ENCODE results near the gene TM2D1. TPM values are rescaled to one million over a fixed set of nuclear protein-coding genes. Genes with fewer than 3 reads are reported as not detected.
"Not testable (repeated sequence)": the region's sequence is repeated elsewhere in the genome, so short reads cannot be mapped to it uniquely, and the experiment has no call there.

The TM2D1 gene
- total RNA-seq, 1 donor from 2014 or later: 30.7 TPM

DNA sequence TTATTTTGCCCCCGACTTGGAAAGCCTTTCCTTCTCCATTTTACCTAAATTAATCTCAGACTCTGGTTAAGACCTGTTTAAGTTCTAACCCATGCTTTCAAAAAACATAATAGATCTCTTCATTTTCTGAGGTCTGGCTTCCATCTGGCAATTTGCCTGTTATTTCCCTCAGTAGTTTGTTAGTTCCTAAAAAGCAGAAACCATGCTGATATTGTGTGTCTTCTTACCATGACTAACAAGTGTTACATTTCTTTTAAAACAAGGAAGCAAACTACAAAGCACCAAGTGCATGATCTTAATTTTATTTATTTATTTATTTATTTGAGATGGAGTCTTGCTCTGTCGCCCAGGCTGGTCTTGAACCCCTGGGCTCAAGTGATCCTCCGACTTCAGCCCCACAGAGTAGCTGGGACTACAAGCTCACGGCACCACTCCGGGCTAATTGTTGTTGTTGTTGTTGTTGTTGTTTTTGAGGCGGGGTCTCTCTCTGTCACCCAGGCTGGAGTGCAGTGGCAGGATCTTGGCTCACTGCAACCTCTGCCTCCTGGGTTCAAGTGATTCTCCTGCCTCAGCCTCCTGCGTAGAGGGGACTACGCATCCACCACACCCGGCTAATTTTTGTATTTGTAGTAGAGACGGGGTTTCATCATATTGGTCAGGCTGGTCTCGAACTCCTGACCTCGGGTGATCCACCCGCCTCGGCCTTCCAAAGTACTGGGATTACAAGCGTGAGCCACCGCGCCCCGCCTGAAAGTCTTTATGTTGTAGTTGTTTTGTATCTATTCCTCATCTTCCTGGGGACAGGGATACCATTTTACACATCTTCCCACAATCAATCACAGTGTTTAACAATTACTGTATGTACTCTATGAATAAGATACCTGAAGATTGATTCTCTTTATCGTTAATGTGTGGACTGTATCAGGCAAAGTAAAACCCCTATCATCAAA, 16.1 kb upstream of the TM2D1 start:
- intact Hi-C loops (cut with micrococcal nuclease): no loop called here
- Histone ChIP-seq H3K27me3 (ENCODE audit: low read depth) (no peaks in the 10 kb centered on the region), H3K27ac (replicated peaks) (peak overlapping the region; percentile 98), H3K4me3 (peak overlapping the region; percentile 98), H3K4me1 (peaks cover 21% of the 10 kb centered on the region), H3K36me3 (no peaks in the 10 kb centered on the region), H3K9me3 (replicated peaks) (no peaks in the 10 kb centered on the region)
- no peak for DNase-seq
- TF ChIP-seq, protein P1, sequence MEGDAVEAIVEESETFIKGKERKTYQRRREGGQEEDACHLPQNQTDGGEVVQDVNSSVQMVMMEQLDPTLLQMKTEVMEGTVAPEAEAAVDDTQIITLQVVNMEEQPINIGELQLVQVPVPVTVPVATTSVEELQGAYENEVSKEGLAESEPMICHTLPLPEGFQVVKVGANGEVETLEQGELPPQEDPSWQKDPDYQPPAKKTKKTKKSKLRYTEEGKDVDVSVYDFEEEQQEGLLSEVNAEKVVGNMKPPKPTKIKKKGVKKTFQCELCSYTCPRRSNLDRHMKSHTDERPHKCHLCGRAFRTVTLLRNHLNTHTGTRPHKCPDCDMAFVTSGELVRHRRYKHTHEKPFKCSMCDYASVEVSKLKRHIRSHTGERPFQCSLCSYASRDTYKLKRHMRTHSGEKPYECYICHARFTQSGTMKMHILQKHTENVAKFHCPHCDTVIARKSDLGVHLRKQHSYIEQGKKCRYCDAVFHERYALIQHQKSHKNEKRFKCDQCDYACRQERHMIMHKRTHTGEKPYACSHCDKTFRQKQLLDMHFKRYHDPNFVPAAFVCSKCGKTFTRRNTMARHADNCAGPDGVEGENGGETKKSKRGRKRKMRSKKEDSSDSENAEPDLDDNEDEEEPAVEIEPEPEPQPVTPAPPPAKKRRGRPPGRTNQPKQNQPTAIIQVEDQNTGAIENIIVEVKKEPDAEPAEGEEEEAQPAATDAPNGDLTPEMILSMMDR (IDR thresholded peaks at IDR 0.05; ENCODE audit: borderline replicate concordance): no peak

DNA sequence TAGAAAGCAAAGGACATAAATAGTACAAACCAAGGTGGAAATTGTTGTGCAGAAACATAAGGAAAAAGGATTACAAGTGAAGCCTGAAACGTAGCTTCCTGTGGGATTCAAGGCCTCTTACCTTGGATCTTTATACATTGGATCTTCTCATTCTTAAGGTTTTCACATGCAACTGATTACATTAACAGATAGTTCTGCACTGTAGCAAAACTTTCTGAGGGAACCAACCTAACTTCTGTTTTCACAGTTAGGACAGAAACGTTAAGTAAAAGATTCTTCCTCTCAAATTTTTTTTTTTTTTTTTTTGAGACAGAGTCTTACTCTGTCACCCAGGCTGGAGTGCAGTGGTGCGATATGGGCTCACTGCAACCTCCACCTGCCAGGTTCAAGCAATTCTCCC, 7.8 kb upstream of the TM2D1 start:
- DNase-seq: no peak
- Histone ChIP-seq H3K4me1 (no peaks in the 10 kb centered on the region), H3K27ac (replicated peaks) (no peak overlapping the region), H3K9me3 (replicated peaks) (no peaks in the 10 kb centered on the region), H3K4me3 (no peak overlapping the region), H3K27me3 (ENCODE audit: low read depth) (no peaks in the 10 kb centered on the region), H3K36me3 (no peaks in the 10 kb centered on the region)
- TF ChIP-seq, protein P1 (IDR thresholded peaks at IDR 0.05; ENCODE audit: borderline replicate concordance): no peak
- intact Hi-C loops (cut with micrococcal nuclease): no loop called here

DNA sequence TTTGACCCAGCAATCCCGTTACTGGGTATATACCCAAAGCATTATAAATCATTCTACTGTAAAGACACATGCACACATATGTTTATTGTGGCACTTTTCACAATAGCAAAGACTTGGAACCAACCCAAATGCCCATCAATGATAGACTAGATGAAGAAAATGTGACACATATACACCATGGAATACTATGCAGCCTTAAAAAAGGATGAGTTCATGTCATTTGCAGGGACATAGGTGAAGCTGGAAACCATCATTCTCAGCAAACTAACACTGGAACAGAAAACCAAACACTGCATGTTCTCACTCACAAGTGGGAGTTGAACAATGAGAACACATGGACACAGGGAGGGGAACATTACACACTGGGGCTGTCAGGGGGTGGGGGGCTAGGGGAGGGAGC, 5.7 kb upstream of the TM2D1 start:
- H3K27ac ChIP-seq (replicated peaks); intact Hi-C loops (cut with micrococcal nuclease); H3K27me3 ChIP-seq (ENCODE audit: low read depth): not testable (repeated sequence)

DNA sequence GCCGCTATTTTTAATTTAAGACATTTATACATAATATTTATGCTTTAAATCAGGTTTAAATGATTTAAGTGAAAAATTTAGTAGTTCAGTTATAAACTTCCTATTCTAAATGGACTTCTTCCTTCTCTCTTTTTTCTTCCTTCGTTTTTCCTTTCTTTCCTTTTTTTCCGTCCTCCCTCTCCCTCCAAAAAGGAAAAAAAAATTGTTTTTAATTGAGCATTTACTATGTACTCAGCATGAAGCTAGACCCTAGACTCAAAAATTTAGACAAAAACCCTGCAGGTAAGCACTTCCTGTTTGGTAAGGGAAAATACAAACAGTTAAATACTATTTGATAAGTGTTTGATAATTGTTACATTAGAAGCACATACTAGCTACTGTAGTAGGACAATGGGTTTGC, 2.6 kb upstream of the TM2D1 start:
- Histone ChIP-seq H3K9me3 (replicated peaks) (no peaks in the 10 kb centered on the region), H3K4me1 (peaks cover 24% of the 10 kb centered on the region), H3K4me3 (no peak overlapping the region), H3K27ac (replicated peaks) (no peak overlapping the region), H3K27me3 (ENCODE audit: low read depth) (no peaks in the 10 kb centered on the region), H3K36me3 (peaks cover 3% of the 10 kb centered on the region)
- DNase-seq: no peak
- intact Hi-C loops (cut with micrococcal nuclease): no loop called here
- TF ChIP-seq, protein P1 (IDR thresholded peaks at IDR 0.05; ENCODE audit: borderline replicate concordance): no peak

More for the DNA sequence above, 5.7 kb upstream of the TM2D1 start:
- DNase-seq; H3K4me1 ChIP-seq; H3K4me3 ChIP-seq; H3K36me3 ChIP-seq; H3K9me3 ChIP-seq (replicated peaks): not testable (repeated sequence)

DNA sequence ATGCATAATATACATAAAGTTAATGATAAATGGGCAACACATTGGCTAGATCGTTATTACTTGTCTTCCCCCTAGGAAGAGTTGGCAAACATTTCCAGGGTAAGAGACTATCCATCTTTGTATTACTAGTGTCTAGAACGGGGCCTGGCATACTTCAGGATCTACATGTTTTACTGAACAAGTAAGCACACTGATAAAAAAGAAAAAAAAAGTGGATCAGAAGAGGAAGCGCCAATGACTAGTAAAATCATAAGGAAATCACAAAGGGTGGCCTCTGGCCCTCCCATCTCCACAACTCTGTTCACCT, 482 bp downstream of the TM2D1 start:
- H3K27me3 ChIP-seq (ENCODE audit: low read depth): no peaks in the 10 kb centered on the region
- no peaks in the 10 kb centered on the region for H3K9me3 ChIP-seq (replicated peaks)
- intact Hi-C loops (cut with micrococcal nuclease): no loop called here
- H3K27ac ChIP-seq (replicated peaks): peak overlapping the region; percentile 90
- no peak for DNase-seq
- H3K36me3 ChIP-seq: peaks cover 14% of the 10 kb centered on the region
- H3K4me1 ChIP-seq: peaks cover 36% of the 10 kb centered on the region
- peak overlapping the region; percentile 94 for H3K4me3 ChIP-seq
- TF ChIP-seq, protein P1 (IDR thresholded peaks at IDR 0.05; ENCODE audit: borderline replicate concordance): no peak

DNA sequence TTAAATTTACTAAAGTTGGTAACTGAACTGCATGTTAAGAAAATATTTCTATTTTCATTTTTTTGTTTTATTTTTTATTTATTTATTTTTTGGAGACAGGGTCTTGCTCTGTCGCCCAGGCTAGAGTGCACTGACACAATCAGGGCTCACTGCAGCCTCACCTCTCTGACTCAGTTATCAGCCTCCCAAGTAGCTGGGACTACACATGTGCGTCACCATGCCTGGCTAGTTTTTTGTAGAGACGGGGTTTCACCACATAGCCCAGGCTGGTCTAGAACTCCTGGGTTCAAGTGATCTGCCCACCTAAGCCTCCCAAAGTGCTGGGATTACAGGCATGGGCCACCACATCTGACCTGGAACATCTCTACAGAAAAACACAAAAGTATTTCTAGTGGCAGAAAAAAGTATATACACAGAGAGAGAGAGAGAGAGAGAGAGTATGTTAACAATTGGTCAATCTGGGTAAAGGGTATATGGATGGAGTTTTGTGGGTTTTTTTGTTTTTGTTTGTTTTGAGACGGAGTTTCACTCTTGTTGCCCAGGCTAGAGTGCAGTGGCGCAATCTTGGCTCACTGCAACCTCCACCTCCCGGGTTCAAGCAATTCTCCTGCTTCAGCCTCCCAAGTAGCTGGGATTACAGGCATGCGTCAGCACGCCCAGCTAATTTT, 5.8 kb downstream of the TM2D1 start:
- peaks cover 39% of the 10 kb centered on the region for H3K4me1 ChIP-seq
- H3K27me3 ChIP-seq (ENCODE audit: low read depth); H3K27ac ChIP-seq (replicated peaks); intact Hi-C loops (cut with micrococcal nuclease); DNase-seq; H3K4me3 ChIP-seq; H3K9me3 ChIP-seq (replicated peaks): not testable (repeated sequence)
- peaks cover 23% of the 10 kb centered on the region for H3K36me3 ChIP-seq
